Skin epidermis (tissue), 12 donors: ENCODE data around the gene SH3PXD2A.

Experiments used
- H3K27ac ChIP-seq, 21 experiments: fragments of 200-600 bp; sonication (generic) in 11 of 21; one replicate each; pipeline ENCODE4 v1.5.0; 2020; ENCODE audit warnings: mild to moderate bottlenecking in 3 of 21, inconsistent platforms in 2 of 21, moderate library complexity in 2 of 21
- H3K4me3 ChIP-seq, 7 experiments: fragments of 200-600 bp; sonication (generic) in 2 of 7; one replicate each; pipeline ENCODE4 v1.5.0; 2020; ENCODE audit warnings: inconsistent platforms in 2 of 7, mild to moderate bottlenecking in 2 of 7, moderate library complexity in 1 of 7

SH3PXD2A gene

DNA sequence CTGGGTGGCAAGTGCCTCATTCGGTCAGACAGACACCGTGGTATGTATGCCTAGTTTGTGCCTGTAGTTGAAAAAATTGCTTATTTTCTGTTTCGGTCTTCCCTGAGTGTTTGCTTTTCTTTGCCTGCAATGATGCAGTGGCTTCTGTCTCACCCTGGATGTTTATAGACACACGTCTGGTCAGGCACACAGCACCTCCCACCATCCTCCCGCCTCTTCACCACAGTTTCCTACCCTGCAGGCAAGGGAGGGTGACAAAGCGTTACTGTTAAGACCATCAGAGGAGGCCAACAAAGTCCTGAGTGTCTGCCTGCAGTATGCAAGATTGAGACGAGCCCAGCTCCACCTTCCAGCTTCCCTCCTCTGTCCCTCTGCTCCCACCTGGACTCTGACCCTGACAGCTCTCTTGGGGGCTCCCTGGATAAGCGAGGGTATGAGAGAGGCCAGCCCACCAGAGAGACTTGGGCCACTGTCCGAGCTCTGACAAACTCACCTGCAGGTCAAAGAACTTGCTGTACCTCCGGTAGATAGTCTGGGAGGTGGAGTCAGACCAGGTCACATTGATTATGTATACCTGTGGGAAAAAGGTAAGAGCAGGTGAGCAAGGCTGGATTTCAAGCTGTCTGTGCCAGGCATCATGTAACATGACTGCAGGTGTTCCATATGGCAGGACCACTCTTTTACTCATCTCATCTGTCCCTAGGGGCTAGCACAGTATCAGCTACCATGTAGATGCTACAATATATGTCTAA, 54.4 kb downstream of the SH3PXD2A start:
- H3K27ac ChIP-seq, result peak overlapping the region in 7 of 21 experiments; percentile 11 to 60 (median 30)
- no peak overlapping the region for H3K4me3 ChIP-seq

DNA sequence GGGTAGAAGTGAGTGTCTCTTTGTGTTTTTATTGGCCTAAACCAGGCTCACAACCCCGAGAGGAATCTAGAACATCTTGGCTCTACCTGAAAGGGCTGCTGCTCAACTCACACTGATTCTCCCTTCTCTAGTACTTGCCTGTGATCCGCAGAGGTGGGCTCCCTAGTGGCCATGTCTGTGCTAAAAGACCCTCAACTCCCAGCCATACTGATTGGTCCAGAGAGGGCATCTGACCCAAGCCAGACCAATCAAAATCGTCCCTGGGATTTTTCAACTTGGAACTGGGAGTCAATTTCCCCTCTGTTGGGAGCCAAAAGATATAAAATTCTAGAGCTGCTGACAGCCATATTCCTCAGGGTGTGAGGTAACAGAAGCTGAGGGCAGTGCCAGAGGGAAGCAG, 55.3 kb downstream of the SH3PXD2A start:
- Histone ChIP-seq H3K4me3 (no peak overlapping the region), H3K27ac (peak overlapping the region in 8 of 21 experiments; percentile 11 to 60 (median 31))

DNA sequence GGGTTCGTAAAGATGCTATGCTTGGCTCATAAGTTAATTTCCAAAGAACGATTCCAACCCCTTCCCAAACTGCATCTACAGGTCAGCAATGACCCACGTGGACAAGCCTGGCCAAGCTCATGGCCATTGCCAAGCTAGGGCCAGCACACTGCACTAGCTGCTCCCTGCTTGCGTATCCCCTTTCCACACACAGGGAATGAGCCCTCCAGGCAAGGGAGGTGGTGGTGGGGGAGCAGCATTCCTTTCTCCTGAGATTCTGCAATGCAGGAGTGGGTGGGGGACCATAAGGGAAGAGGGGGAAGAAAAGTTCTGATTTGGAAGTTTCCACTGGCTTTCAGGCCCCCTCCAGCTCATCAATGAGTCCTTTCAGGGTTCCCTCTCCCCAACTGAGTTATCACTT, 56.0 kb downstream of the SH3PXD2A start:
- Histone ChIP-seq H3K4me3 (no peak overlapping the region), H3K27ac (peak overlapping the region in 1 of 21 experiments; percentile 16)

DNA sequence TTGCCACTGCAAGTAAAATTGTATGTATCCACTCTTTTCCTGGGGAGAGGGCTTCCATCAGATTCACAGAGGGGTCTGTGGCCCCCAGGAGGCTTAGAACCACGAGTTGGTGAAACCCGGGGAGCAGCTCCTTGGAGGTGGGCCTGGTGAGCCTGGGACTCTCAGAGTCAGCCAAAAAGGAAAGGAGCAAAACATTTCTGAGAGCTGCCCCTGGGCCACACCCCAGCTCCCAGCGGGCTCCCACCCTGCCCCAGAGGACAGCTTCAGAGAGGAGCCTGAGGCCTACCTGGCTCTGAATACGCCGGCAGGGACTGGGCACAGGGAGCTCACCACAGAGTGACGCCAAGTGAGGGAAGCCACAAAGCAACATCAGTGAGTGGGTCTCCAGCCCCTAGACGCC, 56.9 kb downstream of the SH3PXD2A start:
- Histone ChIP-seq H3K4me3 (no peak overlapping the region), H3K27ac (no peak overlapping the region)

DNA sequence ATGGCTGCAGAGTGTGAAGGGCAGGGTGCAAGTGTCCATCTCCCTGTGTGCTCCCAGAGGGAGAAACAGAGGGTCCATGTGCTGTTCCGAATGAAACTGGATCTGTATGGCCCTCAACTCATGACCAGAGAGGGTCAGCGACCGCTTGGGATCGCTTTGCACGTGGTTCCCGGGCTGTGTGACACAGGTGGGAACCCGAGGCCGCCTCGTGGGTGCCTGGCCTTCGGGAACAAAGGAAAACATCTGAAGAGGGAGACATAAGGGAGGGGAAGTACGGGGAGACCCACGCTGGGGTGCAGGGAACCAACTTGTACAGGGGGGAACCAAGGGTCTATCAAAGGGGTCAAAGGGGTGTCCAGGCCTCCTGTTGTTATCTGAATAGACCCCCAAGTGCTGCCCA, 57.5 kb downstream of the SH3PXD2A start:
- no peak overlapping the region for H3K4me3 ChIP-seq

DNA sequence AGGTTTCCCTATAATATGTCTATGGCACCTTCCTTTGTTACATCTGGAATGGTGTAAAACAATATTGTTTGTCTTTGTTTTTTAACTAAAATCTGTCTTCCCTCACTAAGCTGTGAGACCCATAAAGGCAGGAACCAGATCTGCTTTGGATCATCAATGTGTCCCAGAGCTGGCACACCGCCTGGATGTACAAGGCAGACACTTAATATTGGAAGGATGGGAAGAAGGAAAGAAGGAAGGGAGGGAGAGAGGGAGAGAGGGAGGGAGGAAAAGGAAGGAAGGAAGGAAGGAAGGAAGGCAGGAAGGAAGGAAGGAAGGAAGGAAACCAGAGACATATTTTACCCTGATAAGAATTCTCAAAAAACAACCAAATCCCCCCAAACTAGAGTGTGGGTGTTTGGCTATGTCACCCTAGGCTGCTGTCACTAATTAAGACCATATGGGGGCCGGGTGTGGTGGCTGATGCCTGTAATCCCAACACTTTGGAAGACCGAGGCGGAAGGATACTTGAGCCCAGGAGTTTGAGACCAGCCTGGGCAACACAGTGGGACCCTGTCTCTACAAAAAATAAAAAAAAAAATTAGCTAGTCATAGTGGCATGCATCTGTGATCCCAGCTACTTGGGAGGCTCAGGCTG, 59.6 kb downstream of the SH3PXD2A start:
- Histone ChIP-seq H3K27ac (peak overlapping the region in 2 of 21 experiments; percentile 10 to 27), H3K4me3 (no peak overlapping the region)

More for the DNA sequence above, 57.5 kb downstream of the SH3PXD2A start:
- no peak overlapping the region for H3K27ac ChIP-seq

DNA sequence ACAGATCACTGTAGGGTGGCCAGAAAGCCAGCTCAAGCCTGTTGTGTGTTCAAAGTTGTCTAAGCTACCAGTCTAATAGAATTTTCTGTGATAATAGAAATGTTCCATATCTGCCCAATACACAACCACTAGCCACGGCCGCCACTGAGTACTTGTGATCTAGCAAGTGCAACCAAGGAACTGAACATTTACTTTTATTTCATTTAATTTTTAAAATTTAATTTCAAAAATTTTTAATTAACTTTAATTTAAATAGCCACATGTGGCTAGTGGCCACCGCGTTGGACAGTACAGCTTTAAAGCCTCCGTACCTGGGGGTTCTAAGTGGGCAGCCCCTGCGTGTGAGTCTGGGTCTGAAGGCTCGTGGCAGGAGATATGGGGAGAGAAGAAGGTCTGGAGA, 60.4 kb downstream of the SH3PXD2A start:
- H3K4me3 ChIP-seq, result no peak overlapping the region
- peak overlapping the region in 3 of 21 experiments; percentile 4 to 28 (median 27) for H3K27ac ChIP-seq

DNA sequence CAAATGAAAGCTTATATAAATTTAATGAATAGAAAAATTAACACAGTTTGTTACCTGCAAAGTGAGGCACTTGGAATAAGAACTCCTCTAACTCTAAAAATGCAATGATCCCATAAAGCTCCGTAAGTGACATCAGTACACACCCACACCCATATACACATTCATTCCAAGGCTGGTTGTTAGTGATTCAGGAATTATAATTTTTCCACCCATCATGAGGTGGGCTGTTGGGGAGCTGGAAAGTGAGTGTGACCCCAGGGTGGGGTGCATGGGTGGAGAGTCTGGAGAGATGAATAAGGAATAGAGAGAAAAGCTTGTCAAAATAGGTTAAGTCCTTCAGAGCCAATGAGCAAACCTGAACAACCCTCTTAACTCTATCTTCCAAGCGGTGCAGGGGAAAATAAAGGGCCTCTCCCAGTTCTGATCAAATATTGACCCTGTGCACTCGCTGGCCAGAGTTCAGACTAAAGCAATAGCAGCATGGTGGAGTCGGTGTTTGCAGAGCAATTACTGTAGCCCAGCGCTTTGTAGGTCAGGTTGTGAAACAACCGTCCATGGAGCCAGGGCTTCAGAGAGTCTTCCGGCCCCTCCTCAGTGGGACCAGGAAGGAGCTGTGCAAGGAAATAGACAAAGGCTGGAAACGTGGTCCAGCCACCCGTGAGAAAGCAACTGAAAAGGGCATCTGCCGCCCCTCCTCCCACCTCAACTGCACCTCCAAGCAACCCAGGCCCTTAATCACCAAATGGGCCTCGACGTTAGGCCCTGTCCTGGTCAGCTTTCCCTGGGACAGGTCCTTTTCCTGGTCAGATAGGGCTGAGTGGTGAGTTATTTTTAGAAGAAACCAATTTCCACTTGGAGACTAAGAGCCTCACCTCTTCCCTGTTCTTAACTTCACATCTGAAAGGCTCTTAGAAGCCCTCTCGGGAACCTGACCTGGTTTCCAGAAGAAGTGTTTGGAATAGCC, 61.2 kb downstream of the SH3PXD2A start:
- no peak overlapping the region for H3K4me3 ChIP-seq
- H3K27ac ChIP-seq, result peak overlapping the region in 2 of 21 experiments; percentile 4 to 28

DNA sequence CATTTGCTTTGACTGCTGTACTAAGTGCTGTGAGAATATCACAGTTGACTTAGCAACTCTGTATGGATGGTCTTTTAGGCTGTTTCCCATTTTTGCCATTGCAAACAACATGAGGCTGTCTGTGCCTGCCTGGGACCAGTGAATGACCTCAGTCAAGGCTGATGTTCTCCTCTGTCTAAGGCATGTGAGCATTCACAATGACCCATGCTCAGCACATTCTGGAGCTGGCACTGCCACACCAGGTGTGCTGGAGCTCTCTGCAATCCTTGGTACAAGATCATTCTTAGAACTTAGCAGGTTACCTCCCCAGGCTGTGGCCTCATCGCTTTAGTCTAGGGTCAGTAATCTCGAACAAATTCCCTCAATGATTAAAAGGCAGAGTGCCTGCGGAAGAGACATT, 61.9 kb downstream of the SH3PXD2A start:
- Histone ChIP-seq H3K27ac (peak overlapping the region in 1 of 21 experiments; percentile 11), H3K4me3 (no peak overlapping the region)

DNA sequence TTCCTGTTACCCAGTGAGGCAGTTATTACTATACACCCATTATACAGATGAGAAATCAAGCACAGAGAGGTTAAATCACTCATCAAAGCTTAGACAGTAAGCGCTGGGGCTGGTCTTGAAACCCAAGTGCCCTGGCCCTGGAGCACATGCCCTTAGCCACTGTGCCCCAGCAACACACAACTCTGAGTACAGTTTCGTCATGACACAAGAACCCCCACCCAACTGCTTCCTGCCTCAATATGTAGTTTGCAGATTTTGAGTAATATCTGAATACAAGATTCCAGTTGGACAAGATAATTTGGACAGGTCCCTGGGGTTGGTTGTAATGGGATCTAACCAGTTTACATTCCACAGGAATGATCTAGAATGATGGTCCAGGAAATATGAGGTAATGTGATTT, 62.8 kb downstream of the SH3PXD2A start:
- Histone ChIP-seq H3K27ac (no peak overlapping the region), H3K4me3 (no peak overlapping the region)

DNA sequence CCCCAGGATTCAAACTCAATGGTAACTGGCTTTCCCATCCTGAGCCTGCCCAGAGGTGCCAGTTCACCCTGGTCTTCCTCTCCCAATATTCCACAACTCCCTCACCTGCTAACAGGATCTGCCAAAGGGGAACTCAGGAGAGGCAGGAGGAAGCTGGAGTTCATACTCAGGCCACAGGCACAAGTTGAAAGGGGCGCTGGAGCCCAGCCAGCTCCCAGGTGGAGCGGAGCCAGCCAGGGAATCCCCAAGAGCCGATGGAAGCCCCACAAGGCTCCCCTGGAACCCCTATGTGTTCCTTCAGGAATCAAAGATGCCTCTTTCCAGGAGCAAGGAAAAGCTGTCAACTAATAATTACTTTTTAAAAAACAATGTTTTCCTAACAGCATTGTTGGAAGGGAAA, 63.5 kb downstream of the SH3PXD2A start:
- Histone ChIP-seq H3K27ac (no peak overlapping the region), H3K4me3 (no peak overlapping the region)

DNA sequence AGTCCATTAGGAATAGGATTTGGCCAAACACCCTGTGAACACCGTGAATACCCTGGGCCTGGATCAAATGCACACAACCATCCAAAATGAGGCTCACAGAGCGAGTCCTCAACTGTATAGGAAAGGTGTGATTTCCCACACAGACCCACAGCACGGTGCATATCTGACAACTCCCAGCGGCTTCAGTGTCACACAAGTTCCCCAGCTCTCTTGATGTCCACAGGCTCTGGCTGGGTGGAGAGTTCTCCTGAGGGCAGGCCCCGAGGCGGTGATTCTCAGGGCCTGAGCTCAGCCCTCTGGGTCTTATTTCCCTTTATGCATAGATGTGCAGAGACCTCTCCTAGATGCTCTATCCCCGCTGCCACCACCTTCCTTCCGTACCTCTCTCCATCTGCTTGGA, 64.1 kb downstream of the SH3PXD2A start:
- Histone ChIP-seq H3K27ac (no peak overlapping the region), H3K4me3 (no peak overlapping the region)

DNA sequence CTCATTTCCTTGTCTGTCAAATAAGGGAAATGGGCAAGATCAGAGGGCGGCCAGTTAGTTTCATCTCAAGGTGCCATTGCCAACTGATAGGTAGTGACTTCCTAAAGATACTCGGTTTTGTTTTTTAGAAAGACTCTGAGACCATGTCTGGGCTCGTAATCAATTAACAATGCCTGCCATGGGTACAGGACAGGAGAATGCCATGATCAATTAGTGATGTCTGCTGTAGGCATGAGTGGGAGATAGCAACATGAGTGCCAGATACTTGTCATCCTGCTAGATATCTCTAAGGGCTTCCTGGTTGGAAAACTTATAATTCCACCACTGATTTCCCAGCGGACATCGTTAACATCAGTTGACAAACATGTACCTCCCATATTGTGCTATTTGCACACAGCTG, 64.8 kb downstream of the SH3PXD2A start:
- Histone ChIP-seq H3K4me3 (no peak overlapping the region), H3K27ac (peak overlapping the region in 6 of 21 experiments; percentile 53 to 75 (median 60))

DNA sequence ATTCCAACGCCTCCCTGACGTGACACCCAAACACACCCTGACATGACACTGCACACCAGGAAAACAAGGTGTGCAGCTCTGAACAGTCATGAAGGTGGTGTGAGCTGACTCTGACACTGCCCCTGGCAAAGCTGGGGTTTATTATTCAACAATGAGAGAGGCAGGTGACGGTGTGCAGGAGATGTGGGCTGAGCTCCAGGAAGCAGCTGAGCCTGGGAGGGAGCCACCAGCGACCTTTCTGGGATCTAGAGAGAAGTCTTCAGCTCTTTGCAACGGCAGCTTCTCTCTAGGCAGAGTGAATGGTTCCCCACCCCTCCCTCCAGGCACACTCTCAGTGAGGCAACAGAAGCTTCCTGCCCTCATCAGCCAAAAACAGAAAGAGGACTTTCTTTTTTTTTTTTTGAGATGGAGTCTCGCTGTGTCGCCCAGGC, 65.6 kb downstream of the SH3PXD2A start:
- Histone ChIP-seq H3K27ac (peak overlapping the region in 14 of 21 experiments; percentile 48 to 86 (median 70)), H3K4me3 (no peak overlapping the region)

DNA sequence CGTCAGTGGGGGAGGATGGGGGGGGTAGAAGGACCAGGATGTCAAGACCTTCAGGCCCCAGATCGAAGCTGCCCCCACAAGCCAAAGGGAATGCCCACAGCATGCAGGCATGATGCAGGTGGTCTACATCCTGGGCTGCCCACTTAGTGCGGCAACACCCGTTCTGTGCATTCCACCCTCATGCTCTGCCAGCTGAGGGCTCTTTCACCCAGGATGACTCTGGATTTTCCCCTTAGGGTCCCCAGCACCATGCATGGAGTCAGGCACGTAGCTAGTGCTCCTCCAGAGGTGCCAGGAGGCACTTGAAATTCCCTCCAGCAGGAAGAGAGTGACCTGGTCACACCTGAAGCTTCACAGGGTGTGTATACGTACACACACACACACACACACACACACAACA, 66.2 kb downstream of the SH3PXD2A start:
- peak overlapping the region in 16 of 21 experiments; percentile 42 to 86 (median 70) for H3K27ac ChIP-seq
- H3K4me3 ChIP-seq, result no peak overlapping the region

DNA sequence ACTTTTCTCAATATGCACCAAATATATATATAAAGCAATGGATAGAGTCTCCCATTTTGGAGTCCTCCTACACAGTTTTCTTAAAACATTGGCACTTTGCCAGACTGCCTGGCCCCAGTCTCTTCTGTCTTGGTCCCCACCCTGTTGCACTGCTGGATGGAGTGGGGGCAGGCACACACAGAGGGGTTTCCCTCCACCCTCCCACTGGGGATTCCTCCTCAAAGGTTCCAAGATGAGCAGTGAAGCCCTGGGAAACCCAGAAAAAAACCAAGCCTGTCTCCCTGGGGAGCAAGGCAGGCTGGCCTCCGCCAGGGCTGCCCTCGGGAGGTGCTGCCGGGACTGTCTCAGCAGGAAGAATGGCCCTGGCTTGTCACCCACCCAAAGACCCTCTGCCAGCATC, 68.0 kb downstream of the SH3PXD2A start:
- H3K27ac ChIP-seq, result peak overlapping the region in 1 of 21 experiments; percentile 54
- H3K4me3 ChIP-seq, result no peak overlapping the region

DNA sequence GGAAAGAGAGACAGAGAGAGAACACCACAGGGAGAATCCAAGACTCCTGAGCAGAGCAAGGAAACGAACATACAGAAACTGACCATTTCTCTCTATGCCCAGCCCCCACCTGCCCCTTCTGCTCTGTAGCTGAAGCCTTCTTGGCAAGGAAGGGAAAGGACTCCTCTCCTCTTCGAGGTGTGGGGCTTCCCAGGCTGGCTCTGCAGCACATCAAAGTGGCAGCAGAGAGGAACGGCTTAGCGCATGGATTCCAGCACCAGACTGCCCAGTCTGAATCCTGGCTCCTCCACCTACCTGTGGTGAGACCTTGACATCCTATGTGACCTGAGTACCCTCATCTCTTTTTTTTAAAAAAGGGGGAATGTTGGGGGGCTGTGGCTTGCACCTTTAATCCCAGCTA, 69.4 kb downstream of the SH3PXD2A start:
- no peak overlapping the region for H3K4me3 ChIP-seq
- peak overlapping the region in 2 of 21 experiments; percentile 28 to 40 for H3K27ac ChIP-seq

DNA sequence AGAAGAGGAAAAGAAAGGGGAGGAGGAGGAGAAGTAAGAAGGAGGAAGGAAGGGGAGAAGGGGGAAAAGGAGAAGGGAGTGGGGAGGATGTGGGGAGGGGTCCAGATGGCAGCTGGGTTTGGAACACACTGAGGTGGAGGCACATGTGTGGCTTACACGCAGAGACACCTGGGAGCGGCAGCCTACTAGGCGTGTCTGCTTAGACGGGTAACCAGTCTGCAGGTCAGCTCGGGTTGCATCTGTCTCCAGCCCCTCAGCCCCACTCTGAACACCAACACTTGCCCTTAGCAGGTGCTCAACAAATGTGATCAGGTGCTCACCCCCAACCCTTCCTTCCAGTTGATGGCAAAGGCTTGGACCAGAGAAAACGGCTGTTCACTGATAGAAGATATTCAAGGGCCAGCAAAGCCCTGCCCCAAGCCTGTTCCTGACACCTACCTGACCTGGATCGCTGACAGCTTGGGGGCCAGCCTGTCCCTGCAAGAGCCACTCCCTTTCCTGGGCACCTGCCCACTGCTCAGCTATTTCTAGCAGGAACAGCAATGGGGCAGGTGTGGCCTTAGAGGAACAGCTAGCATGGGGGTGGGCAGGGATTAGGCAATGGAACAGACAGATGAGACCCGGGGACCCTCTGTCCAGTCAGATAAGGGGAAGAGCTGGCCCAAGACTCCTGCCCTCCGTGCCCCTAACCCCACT, 70.5 kb downstream of the SH3PXD2A start:
- no peak overlapping the region for H3K4me3 ChIP-seq
- H3K27ac ChIP-seq, result peak overlapping the region in 5 of 21 experiments; percentile 10 to 40 (median 21)

DNA sequence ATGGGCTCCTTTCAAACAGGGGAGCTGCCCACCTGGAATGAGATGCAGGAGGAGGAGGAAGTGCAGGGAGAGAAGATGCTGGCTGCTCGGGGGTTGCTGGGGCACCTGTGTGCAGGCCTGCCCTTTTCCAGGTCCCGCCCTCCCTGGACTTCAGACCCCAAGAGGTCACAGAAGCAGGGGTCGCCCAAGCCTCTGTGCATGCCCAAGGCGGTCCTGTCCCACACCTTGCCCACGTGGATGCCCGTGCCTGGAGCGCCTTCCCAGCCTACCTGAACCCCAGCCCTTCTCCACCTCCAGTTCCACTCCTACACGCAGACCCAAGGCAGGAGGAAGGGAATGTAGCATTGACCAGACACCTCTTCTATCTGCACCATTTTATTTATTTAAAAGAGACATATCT, 71.3 kb downstream of the SH3PXD2A start:
- Histone ChIP-seq H3K27ac (peak overlapping the region in 1 of 21 experiments; percentile 26), H3K4me3 (no peak overlapping the region)
